HG03159 (cell line): ENCODE results near the gene ADGRD2.

Source experiments
- ATAC-seq: cut with Tn5 transposase; IDR thresholded peaks from one replicate; pipeline ENCODE4 v1.9.1; 2021; ENCODE audit warnings: mild to moderate bottlenecking, moderate library complexity; ENCODE audit not compliant: unreplicated experiment

Gene ADGRD2

DNA sequence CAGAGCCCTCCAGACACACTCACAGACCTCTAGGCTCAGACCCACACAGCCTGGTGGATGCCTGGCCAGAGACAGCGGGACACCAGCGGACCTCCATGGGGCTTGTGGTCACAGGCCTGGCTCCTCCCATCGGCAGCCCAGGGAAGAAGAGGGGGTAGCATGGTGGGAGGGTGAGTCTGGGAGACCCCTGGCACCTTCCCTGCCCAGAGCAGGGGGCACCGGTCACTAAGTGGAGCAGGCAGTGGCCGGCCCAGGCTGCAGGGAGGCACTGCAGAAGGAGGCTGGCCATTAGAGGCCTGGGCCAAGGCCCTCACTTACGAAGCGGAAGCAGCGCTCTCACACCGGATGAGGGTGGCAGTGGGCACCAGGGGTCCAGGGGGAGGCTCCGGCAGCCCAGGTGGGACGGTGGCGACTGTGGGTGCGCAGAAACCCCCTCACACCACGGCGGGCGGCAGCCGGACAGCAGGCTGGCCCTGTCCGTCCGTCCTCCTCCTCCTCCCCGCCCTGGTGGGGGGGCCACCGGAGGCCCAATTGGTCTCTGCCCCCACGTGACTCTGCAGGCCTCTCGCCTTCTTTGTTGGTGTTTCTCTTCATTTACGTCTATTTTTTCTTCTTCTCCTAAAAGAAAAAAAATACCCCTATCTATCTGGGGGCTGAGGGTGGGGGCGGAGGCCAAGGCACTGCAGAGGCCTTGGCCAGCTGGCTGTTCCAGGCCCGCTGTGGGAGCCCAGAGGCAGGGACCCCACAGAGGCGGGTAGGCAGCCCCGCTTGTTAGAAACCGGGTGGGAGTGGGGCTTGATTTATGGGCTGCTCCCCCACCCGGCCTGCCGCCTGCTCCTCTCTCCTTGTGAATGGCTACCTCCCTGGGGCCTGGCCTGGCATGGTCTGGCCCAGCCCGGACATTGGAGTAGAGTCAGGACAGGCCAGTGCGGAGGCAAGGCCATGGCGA, 57.0 kb downstream of the ADGRD2 start, which contains the start of gene NR5A1:
Gene NR5A1, minus strand, starts transcription at position 469 of the 949 bp plus-strand sequence. CDS start 4,004 bp downstream, outside the sequence.
- no peak for ATAC-seq

- ATAC-seq, result no peak
These were observed 57.7 kb downstream of the ADGRD2 start for GRCh38 chr9:124507880-124508423.

DNA sequence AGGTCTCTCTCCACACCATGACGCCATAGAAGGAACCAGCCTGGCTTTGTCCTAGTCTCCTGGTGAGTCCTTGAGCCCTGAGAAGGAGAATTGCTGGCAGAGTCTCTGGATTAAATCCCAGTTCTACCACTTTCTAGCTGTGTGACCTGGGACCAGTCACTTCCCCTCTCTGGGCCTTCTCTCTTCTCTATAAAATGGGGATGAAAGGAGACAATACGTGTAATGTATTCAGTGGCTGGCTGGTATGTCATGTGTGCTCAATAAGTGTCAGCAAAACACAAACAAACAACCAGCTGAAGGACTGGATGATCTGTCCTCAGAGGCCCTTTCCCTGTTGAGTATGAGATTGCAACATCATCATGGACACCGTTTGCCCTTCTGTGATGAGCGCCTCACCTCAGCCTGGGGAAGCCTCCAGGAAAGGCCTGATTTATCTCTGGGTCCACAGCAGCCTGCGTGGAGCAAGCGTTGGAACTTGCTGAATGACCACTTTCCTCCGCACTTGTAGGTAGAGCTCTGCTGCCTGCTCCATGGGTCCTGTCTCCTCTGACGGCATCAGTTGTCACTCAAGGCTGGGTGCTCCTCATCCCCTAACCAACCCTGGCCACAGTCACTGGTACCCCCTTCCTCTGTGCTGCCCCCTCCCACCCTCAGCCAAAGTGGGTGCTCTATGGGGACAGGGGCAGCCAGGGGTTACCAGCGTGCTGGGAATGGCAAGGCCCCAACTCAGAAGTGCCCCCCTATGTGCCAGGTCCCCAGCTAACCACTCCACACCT, 60.6 kb downstream of the ADGRD2 start:
- ATAC-seq, result no peak

DNA sequence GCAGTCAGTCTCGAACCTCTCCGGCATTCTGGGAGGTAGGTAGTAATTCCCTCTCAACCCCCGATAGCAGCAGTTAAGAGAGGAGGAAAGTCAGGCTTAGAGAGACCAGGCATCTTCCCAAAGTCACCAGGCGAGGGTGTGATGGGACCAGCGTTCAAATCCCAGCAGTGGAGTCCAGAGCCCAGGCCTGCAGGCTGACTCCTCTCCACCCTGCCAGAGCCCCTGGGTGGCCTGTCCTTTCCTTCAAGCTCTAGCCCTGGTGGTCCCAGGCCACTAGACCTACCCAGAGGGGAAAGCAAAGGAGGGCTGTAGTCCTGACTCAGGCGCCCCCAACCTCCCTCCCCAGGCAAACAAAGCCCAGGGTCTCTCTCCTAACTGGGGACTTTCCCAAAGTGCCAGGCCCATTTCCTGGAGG, 61.2 kb downstream of the ADGRD2 start:
- no peak for ATAC-seq

- no peak for ATAC-seq
These were observed 61.9 kb downstream of the ADGRD2 start for GRCh38 chr9:124511891-124512805.

- ATAC-seq, result no peak
These were observed 62.6 kb downstream of the ADGRD2 start for GRCh38 chr9:124512806-124513204.

- ATAC-seq, result no peak
These were observed 63.2 kb downstream of the ADGRD2 start for GRCh38 chr9:124513376-124513994.

GRCh38 chr9:124514125-124514524, 63.9 kb downstream of the ADGRD2 start:
- ATAC-seq, result no peak

DNA sequence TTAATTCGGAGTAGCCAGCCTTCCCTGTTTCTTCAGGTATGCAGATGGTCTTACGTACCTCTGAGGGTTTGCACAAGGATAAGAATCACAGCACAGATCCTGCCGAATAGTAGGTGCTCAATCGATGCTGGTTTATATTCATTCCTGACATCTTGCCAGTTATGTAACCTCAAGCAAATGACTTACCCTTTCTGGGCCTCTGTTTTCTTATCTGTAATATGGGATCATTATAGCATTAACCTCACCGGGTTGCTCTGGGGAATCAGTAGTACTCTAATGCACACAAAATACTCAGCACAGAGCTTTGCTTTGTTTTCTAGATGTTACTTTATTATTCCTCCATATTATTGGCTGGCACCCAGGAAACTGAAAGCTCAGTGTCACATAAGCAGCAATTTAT, 64.6 kb downstream of the ADGRD2 start:
- no peak for ATAC-seq

DNA sequence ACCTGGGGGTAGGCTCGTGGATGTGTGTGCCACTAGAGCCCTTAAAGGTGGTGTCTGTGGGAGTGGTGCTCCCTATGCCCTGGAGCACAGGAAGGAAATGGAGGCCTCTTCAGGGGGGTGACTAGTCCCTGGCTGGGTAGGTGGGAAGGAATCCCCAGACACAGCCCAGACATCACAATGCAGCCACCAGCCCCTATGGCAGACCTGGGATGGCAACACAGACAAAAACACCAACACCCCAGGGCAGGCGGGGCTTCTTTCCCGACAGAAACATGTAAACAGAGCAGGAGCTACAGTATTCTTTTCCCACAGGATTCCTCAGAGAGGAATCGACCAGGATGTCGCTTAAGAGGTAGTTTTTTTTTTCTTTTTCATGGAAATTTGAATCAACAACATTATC, 67.3 kb downstream of the ADGRD2 start:
- ATAC-seq, result no peak

- no peak for ATAC-seq
These were observed 67.9 kb downstream of the ADGRD2 start for GRCh38 chr9:124518116-124518515.

GRCh38 chr9:124520206-124520596, 70.0 kb downstream of the ADGRD2 start:
- no peak for ATAC-seq

DNA sequence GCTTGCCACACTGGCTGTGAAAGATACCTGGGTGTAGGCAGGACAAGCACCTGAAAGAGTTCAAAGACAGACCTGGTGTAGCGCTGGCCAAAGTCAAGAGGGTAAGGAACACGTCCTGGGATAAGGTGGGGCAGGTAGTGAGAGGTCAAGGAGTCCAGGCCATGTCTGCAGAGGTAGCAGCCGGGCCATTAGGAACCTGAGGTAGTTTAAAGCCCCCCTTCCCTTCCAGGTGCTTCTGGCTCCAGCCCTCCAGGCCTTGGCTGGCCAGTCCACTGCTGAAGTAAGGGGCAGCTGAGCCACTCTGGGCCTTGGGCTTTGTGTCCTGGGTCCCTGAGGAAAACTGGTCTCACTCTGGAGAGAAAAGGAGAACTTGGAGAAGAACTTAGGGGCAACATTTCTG, 70.9 kb downstream of the ADGRD2 start:
- ATAC-seq, result no peak

GRCh38 chr9:124522121-124523098, 72.2 kb downstream of the ADGRD2 start:
- ATAC-seq, result no peak

DNA sequence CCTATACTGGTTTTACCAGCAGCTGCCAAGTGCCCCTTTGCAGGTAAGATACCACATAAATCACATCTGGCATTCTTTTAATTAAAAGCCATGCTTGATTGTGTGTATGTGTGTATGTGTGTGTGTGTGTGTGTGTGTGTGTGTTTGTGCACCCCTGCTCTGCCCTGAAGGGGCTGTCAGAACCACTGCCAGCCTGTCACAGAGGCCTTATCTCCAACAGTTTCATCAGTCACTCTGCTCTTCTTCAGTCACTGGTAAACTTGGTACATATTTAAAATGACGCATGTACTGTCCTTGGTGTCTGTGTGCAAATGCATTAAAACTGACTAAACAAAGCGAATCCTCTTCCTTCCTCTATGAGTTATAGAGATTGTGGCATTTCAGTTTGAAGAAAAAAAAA, 75.9 kb downstream of the ADGRD2 start:
- ATAC-seq, result no peak

GRCh38 chr9:124527781-124528180, 77.5 kb downstream of the ADGRD2 start:
- no peak for ATAC-seq
